HG03460 (cell line): Measurements from ENCODE around the gene PTGDR2.

Experiments used
- ATAC-seq: cut with Tn5 transposase; IDR thresholded peaks from one replicate; pipeline ENCODE4 v1.9.1; 2021; ENCODE audit not compliant: unreplicated experiment

PTGDR2 gene

DNA sequence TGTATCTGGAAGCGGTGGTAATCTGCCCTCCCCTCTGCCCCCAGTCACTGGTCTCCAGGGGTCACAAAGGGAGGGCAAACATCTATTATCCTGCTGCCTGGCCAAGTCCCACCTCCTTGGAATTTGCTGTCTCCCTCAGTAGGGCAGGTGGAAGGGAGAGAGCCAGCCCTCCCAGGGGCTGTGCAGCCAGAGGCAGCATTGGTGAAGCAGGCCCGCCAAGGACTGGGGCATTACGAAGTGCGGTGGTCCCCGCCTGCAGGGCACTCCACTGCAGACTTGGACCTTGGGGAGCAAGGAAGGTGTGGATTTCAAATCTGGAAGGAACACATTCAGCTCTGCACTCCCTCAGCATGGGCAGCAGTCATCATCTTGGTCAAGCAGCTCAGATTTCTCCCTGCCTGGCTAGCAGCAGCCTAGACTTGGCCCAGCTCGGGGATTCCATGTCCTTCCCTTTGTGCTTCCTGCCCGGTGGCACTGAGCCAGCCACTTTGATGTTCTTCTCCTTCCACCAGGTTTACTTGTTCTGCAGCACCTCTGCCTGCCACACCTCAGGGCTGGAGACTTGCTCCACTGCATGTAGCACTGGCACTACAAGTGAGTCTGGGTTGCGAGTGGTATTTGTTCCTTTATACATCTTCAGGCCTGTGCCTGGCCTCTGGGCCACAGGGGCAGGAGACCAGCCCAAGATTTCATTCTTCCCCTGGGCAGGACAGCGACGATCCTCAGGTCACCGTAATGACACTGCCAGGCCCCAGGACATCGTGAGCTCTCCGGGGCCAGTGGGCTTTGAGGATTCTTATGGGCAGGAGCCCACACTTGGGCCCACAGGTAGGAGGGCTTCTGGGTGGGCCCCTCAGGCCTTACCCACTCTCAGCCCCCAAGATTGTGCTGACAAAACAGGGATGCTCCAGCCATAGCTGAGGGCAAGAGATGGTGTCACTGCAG, 18.9 kb upstream of the PTGDR2 start:
- no peak for ATAC-seq

DNA sequence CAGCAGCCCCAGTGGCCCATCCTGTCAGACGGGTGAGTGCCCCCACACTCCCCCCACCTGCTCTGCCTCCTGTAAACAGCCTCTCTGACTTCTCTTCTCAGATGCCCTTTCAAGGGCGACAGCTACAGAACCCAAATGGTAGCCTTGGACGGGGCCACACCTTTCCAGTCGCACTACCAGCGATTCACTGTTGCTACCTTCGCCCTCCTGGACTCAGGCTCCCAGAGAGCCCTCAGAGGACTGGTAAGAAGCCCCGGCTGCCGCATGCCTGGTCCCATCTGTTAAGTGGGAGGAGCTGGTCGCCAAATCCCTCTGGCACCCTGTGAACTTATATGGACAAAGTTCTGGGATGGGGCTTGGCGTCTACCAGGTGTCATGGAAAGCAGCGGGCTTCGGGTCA, 17.8 kb upstream of the PTGDR2 start:
- no peak for ATAC-seq

DNA sequence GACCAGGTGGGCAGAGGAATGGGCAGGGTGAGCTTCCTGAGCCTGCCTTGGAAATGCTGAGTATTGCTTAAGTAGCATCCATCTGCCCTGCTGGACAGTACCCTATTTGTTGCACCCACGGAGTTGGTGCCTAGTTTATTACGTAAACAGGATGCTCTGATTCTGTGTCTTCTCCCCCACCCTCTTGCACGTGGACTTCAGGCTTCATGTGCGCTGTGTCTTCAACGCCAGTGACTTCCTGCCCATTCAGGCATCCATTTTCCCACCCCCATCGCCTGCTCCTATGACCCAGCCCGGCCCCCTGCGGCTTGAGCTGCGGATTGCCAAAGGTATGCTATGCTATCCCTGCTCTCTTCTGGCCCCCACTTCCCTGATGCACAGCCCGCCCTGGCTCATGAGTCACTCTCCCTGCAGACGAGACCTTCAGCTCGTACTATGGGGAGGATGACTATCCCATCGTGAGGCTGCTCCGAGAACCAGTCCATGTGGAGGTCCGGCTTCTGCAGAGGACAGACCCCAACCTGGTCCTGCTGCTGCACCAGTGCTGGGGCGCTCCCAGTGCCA, 17.3 kb upstream of the PTGDR2 start:
- ATAC-seq, result no peak

DNA sequence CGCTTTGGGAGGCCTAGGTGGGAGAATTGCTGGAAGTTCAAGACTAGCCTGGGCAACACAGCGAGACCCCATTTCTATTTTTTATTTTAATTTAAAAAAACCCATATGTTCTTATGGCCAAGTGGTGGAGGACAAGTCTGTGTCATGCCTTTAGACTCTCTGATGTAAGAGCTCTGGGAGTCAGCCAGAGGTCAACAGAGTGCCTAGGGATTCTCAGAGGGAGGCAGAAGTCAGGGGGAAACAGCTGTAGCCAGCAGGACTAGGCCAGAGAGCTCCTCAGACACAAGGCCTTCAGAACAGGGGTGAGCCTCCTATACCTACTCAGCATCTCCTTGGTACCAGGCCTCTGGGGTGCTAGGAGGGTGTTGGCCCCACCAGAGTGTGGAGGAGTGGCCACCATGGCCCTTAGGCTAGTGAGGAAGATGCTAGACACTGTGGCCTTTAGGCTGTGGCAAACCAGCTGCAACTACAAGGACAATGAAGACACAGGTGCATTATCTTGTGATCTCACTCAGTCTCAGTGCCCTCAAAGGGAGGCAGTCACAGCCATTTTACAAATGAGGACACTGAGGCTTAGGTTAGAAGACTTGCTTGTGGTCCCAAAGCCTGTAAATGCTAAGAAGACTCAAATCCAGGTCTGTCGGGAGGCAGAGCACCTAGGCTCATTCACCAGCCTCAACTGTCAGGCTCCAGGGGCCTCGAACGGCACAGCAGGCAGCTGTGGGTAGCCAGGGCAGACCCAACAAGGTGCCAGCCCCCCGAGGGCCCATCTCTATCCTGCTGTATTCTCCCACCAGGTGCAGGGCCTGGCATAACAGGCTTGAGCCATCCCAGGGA, 16.6 kb upstream of the PTGDR2 start:
- ATAC-seq, result no peak

DNA sequence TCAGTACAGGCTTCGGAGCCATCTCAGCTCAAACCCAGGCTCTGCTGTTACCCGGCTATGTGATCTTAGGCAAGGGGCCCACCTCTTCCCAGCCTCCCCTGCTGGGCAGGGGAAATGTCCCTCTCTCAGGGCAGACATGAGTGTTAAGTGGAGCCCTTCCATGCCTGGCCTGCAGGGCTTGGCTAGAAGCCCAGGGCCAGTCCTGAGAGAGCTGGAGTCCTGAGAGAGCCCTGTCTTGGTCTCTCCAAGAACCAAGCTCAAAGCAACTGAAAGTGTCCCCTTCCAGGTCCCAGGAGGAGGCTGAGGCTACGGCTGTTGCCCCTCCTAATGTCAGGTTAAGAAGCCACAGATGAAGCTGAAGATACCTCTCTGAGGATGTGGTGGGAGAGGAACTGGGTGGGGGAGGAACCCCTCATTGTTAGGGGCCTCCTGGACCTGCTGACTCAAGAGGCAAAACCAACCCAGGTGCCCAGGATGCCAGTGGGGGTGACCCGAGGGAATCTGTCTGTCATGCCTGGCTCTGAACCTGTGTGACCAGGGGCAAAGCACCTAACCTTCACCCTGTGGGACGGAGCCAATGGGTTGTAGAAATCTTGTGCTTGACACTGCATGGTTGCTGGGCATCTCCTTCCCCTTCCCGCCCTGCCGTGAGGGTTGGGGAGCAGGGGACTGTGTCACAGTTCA, 15.8 kb upstream of the PTGDR2 start:
- ATAC-seq, result no peak

DNA sequence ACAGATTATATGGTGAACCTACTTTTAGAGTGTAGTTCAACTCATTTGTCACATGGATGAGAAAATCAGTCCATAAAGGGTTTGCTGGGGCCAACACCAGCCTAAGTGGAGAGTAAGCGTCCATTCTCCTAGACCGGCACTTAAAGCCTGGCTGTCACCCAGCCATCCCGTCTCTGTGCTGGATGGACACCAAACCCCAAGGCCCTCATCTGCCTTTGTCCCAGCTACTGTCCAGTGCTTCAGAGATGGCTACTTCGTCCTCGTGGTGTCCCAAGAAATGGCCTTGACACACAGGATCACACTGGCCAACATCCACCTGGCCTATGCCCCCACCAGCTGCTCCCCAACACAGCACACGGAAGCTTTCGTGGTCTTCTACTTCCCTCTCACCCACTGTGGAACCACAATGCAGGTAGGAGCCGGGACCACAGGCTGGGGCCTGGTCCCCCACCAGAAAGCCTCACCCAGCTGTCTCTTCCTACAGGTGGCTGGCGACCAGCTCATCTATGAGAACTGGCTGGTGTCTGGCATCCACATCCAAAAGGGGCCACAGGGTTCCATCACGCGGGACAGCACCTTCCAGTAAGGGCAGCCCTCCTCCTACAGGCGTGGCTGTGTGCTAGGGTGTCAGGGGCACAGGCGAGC, 15.1 kb upstream of the PTGDR2 start:
- no peak for ATAC-seq

DNA sequence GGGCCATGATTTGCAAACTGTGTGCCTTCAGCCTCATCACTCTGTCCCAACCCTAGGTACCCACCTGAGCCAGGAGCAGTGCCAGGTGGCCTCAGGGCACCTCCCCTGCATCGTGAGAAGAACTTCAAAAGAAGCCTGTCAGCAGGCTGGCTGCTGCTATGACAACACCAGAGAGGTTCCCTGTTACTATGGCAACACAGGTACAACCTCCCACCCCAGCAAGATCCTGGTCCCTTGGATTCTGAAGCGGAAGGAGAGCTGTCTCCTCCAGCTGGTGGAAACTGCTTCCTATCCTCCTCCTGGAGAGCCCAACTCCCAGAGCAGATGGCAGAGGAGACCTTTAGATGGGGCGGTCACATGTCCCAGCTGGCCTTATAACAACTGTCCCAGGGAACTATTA, 14.5 kb upstream of the PTGDR2 start:
- no peak for ATAC-seq

DNA sequence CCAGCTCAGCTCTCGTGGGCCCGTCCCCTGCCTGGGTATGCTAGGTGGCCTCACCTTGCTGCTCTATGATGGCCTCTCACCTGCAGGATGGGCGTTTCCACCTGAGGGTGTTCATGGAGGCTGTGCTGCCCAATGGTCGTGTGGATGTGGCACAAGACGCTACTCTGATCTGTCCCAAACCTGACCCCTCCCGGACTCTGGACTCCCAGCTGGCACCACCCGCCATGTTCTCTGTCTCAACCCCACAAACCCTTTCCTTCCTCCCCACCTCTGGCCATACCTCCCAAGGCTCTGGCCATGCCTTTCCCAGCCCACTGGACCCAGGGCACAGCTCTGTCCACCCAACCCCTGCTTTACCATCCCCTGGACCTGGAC, 13.7 kb upstream of the PTGDR2 start:
- no peak for ATAC-seq

DNA sequence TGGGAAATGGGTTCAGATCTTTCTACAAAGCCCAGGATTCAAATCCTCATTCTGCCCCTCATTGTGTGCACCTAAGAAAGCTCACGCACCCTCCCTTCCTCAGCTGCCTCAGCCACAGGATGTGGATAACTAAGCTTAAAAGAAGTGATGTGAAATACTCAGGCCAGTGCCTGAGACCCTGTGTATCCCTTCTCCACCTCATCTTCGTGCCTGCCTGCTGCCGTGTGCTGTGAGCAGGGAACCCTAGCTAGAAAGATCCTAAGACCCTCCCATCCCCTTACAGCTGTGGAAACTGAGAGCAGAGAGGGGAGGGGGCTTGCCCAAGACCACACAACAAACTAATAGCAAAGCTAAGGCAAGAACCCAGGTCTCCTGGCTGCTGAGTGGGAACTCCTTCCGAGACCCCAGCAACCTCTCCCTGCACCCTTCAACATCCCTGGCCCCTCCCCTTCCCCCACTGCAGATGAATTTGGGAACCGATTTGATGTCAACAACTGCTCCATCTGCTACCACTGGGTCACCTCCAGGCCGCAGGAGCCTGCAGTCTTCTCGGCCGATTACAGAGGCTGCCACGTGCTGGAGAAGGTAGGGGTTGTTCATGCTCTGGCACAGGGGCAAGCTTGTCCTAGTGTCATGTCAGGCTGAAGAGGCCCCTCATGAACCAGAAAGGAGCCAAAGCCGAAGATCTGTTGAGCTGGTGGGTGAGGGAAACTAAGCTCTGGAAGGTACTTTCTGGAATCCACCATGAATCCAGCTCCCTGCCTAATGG, 13.1 kb upstream of the PTGDR2 start:
- ATAC-seq, result no peak

DNA sequence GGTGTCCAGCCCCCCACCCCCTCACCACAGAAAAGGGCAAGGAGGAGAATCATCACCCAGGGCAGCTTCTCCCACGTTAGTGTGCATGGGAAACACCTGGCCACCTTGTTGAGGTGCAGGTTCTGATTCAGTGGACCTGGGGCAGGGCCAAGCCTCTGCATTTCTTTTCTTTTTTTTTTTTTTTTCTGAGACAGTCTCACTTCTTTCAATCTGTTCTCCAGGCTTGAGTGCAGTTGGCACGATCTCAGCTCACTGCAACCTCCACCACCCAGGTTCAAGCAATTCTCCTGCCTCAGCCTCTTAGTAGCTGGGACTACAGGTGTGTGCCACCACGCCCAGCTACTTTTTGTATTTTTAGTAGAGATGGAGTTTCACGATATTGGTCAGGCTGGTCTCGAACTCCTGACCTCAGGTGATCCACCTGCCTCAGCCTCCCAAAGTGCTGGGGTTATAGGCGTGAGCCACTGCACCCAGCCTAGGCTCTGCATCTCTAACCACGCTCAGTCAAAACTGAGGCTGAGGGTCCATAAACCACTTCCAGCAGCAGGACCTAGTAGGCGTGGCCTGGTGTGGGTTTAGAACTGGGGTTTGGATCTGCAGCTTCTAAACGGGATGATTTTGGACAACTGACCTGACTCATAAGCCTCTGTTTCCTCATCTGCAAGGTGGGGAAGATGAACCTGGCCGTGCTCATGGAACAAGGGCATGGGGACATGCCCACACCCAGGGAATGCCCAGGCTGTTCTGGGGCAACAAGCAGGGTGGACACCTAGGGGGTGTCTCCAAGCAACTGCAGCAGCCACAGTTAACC, 12.3 kb upstream of the PTGDR2 start:
- ATAC-seq, result no peak

DNA sequence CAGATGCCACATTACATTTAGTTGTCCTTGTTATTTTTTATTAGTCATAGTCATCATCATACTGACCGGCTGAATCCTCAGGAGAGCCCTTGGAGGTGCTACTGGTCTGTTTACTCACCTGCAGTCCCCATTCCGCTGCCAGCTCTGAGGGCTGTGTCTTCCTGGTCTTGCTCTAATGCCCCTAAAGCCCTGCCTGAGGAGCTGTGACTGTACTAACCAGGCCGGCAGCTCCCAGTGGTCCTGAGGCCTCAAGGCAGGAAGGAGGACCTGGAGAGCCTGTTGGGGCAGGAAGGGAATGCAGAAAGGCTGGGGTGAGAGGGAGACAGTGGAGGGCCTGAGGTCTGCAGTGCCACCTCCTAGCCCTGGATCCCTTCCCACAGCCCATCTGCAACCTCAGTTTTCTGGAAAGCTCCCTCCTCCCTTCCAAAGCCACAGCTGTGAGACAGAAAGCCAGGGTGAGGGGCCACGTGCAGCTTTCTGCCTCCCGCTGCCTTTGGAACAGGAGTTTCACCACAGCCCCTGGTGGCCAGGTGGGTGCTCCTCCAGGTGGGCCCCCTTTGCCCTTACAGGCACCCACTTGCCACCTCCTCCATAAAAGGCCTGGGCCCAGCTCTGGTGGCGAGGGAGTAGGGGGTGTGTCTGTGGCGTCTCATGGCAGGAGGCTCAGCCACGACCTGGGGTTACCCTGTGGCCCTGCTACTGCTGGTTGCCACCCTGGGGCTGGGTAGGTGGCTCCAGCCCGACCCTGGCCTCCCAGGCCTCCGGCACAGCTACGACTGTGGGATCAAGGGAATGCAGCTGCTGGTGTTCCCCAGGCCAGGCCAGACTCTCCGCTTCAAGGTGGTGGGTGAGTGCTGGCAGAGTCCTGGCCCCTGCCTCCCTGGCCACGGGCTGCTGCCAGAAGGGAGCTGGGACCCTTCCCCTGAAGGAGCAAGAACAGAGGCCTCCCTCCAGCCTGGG, 11.4 kb upstream of the PTGDR2 start, which contains the start of gene ZP1:
Gene ZP1 (plus strand): TSS at position 632 of the 960 bp plus-strand sequence. CDS start 20 bp downstream, at position 652.
- no peak for ATAC-seq

DNA sequence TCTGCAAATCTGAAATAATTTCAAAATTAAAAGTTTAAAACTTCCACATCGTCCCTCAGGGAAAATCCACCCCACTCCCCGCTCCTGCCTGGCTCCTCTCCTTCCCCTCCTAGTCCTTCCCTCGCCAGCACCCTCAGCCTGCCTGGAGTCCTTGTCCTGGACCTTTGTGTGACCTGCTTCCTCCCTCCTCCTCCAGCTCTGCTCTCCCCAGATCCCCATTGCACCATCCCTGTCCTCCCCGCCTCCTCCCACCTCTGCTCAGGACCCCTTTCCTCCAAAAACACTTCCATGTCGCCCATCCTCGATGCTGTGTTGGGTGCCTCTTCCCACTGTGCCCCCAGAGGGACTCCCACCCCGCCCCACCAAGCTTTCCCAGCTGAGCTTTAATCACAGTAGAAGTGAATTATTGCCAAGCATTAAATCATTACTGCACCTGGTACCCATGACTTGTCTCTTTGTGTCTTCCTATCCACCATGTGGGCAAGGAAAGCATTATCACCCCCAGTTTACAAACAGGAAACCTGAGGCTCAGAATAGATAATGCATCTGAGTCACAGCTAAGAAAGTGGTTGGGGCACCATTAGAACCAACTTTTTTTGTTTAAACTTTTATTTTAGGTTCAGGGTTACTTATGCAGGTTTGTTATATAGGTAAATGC, 9.2 kb upstream of the PTGDR2 start:
- no peak for ATAC-seq

DNA sequence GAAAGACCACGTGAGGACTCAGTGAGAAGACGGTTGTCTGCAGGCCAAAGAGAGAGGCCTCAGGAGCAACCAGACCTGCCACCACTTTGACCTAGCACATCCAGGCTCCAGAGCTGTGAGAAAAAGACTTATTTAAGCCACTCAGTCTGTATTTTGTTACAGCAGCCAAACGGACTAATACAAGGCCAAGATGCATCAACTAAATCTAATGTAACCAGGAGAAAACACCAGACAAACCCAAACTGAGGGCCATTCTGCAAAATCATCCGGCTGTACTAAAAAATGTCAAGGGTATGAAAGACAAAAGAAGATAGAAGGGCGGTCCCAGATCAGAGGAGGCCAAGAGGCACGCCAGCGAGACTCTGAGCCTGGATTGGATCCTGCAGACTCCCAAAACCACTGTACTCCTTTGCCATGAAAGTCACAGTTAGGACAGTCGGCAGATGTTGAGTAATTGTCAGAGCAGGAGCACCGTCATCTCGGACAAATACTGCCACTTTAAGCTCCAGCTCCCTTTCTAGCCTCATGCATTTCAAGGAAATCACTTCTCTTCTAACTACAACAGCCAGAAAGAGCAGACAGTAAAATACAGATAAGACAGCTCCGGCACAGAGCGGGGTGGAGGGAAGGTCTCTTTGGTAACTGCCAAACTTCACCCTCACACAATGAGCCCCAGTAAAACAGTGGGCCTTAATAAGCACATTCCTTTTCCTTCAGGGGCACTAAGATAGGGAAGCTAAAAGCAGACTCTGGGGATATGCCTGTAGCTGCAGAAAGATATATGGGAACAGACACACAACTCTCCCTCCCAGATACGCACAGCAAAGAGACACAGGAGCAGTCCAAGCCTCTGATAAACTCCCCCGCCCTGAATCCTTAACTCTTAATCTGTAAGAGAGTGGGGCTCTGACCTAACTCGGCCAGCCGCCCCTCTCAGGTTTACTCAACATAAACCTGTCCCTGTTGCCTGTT, 8.1 kb upstream of the PTGDR2 start:
- ATAC-seq, result no peak

DNA sequence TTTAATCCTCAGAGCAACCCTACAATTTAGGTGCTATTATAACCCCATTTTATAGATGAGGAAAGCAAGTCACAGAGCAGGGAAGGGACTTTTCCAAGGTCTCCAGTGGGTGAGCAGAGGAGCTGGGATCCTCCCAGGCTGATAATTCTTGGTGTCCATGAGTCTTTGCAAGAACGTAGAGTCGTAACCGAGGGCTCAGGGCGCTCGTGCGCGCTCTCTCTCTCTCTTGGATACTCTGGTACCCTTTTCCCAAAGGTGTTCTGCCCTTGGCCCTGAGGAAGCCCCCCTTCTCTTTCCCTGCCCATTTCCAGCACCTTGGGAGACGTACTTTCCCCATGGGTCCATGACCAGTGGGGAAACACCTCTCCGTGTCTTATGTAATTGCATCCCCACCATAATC, 6.4 kb upstream of the PTGDR2 start:
- ATAC-seq, result no peak

DNA sequence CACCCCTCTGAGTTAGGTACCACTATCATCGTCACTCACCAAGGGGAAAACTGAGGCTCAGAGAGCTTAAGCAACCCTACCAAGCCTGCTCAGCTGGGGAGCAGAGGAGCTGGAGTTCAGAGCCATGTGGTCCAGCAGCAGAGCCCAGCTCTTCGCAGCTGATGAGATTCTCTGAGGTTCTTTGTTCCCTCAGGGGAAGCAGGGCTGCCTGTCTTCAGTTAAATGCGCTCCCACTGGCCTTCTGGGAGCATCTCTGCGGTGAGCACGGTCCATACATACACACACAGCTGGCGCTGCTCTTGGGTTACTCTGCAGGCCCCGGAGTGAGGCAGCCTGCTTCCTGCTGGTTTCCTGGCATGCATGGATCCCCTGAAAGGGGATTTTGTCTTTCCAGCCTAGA, 5.2 kb upstream of the PTGDR2 start:
- ATAC-seq, result no peak

DNA sequence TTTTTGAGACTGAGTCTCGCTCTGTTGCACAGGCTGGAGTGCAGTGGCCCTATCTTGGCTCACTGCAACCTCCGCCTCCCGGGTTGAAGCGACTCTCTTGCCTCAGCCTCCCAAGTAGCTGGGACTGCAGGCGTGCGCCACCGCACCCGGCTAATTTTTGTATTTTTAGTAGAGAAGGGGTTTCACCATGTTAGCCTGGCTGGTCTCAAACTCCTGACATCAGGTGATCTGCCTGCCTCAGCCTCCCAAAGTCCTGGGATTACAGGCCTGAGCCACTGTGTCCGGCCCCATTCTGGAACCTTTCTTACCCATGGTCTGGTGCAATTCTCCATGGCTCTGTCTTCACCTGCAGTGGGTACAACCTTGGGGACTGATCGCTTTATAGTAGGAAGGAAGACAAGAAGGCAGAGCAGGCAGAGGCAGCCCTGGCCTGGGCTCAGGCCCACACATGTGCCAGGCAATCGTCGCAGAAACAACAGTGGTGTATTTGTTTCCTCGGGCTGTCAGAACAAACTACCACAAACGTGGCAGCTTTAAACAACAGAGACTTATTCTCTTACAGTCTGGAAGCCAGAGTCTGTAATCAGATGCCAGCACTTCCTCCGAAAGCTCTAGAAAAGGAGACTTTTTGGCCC, 4.0 kb upstream of the PTGDR2 start:
- ATAC-seq, result no peak
